ENCODE results near the gene ADGRB2. TPM values are rescaled to one million over a fixed set of nuclear protein-coding genes. Genes with fewer than 3 reads are reported as not detected.

The ADGRB2 gene
- total and polyA plus RNA-seq, 8 donors: 0.61 to 4.9 (median 1.9) TPM; not detected in 1

DNA sequence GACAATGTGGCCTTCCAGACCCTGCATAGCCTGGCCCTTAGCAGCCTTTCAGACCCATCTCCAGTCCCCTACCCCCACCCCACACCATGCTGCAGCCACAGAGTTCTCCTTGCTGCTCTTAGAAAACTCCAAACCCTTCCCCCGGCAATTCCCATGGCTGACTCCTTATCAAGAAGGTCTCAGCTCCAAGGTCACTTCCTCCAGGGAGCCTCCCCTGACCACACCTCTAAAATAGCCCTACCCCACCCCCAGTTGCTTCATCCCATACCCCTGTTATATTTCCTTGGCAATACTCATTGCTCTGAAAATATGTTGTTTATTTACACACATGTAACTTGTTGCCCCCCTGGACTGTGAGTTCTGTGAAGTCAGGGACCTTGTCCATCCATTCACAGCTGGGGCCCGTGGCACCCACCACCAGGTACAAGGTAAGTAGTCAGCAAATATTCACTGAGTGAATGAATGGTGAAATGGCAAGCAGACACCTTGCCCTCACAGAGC is 4.3 kb upstream of the ADGRB2 start:
- WGBS, 5 donors: 36 to 70% (median 50%) methylated on average over 2 of the region's 2 CpGs
- intact Hi-C loops (cut with DNase I; ENCODE audit: low total_unique reads): no loop called here
- Histone ChIP-seq H3K27ac (no peak overlapping the region), H3K27me3 (peaks cover 8 to 64% (median 25%) of the 10 kb centered on the region in 3 donors), H3K36me3 (no peaks in the 10 kb centered on the region), H3K4me1 (peaks cover 20 to 46% (median 32%) of the 10 kb centered on the region in 4 donors), H3K4me3 (no peak overlapping the region), H3K9me3 (no peaks in the 10 kb centered on the region)
- no peak for TF ChIP-seq POLR2AphosphoS5 (IDR thresholded peaks at IDR 0.05)
- TF ChIP-seq, protein P1, sequence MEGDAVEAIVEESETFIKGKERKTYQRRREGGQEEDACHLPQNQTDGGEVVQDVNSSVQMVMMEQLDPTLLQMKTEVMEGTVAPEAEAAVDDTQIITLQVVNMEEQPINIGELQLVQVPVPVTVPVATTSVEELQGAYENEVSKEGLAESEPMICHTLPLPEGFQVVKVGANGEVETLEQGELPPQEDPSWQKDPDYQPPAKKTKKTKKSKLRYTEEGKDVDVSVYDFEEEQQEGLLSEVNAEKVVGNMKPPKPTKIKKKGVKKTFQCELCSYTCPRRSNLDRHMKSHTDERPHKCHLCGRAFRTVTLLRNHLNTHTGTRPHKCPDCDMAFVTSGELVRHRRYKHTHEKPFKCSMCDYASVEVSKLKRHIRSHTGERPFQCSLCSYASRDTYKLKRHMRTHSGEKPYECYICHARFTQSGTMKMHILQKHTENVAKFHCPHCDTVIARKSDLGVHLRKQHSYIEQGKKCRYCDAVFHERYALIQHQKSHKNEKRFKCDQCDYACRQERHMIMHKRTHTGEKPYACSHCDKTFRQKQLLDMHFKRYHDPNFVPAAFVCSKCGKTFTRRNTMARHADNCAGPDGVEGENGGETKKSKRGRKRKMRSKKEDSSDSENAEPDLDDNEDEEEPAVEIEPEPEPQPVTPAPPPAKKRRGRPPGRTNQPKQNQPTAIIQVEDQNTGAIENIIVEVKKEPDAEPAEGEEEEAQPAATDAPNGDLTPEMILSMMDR (IDR thresholded peaks at IDR 0.05): no peak
- TF ChIP-seq EP300 (IDR thresholded peaks at IDR 0.05): no peak
- no peak for TF ChIP-seq POLR2A (IDR thresholded peaks at IDR 0.05)
- no peak for DNase-seq

DNA sequence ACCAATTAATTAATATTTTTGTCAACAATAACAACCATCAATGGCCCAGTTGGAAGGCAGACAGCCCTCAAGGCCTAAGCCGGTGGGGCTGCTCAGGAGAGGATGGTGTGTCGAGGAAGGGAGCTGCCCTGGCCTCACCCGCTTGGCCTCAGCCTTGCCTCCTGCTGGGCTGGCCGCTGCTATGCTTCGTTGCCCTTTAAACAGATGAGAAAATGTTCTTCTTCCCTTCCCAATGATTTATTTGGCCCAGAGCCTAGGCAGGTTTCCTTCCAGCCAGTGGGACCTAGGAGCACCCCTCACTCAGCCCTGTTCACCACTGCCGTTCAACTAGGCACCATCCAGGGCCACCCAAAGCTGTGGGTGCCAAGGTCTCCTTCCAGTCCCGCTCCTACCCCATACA is 3.1 kb upstream of the ADGRB2 start:
- WGBS, 5 donors: 84 to 88% (median 86%) methylated on average over 7 of the region's 7 CpGs
- no peak for DNase-seq
- Histone ChIP-seq H3K9me3 (no peaks in the 10 kb centered on the region), H3K27me3 (peaks cover 0 to 64% (median 25%) of the 10 kb centered on the region in 3 donors), H3K36me3 (no peaks in the 10 kb centered on the region), H3K27ac (no peak overlapping the region), H3K4me1 (peaks cover 25 to 48% (median 34%) of the 10 kb centered on the region in 4 donors), H3K4me3 (no peak overlapping the region)
- TF ChIP-seq POLR2AphosphoS5 (IDR thresholded peaks at IDR 0.05) (no peak), EP300 (IDR thresholded peaks at IDR 0.05) (no peak), POLR2A (IDR thresholded peaks at IDR 0.05) (no peak)
- TF ChIP-seq, protein P1 (IDR thresholded peaks at IDR 0.05): no peak
- intact Hi-C loops (cut with DNase I; ENCODE audit: low total_unique reads): no loop called here

DNA sequence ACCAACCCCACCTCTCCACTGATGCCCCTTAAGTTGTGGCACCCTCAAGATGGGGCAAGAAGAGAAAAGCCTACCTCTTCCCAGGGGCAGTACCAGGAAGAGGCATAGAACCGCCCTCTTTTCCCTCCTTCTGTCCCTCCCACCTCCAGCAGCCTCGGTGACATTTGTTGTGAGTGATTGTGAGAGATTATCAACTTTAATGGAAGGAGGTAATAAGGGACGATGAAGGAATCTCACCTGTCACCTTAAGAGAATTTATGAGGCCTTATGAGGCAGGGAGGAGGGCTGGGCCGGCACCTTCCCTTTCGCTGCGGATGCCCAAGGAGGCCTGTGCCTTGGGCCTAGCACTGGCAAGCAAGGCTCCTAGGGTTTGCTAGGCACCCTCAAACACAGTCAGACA is 1.4 kb upstream of the ADGRB2 start:
- no peak for TF ChIP-seq POLR2AphosphoS5 (IDR thresholded peaks at IDR 0.05)
- no peak for TF ChIP-seq EP300 (IDR thresholded peaks at IDR 0.05)
- TF ChIP-seq, protein P1 (IDR thresholded peaks at IDR 0.05): no peak
- no peak for TF ChIP-seq POLR2A (IDR thresholded peaks at IDR 0.05)
- 73 to 80% (median 78%) methylated on average over 6 of the region's 6 CpGs for WGBS, 5 donors
- H3K4me3 ChIP-seq: no peak overlapping the region
- no peak overlapping the region for H3K27ac ChIP-seq
- H3K4me1 ChIP-seq: peaks cover 31 to 58% (median 43%) of the 10 kb centered on the region in 4 donors
- no peaks in the 10 kb centered on the region for H3K36me3 ChIP-seq
- intact Hi-C loops (cut with DNase I; ENCODE audit: low total_unique reads): no loop called here
- H3K27me3 ChIP-seq: peaks cover 0 to 64% (median 28%) of the 10 kb centered on the region in 3 donors
- no peak for DNase-seq
- H3K9me3 ChIP-seq: no peaks in the 10 kb centered on the region

DNA sequence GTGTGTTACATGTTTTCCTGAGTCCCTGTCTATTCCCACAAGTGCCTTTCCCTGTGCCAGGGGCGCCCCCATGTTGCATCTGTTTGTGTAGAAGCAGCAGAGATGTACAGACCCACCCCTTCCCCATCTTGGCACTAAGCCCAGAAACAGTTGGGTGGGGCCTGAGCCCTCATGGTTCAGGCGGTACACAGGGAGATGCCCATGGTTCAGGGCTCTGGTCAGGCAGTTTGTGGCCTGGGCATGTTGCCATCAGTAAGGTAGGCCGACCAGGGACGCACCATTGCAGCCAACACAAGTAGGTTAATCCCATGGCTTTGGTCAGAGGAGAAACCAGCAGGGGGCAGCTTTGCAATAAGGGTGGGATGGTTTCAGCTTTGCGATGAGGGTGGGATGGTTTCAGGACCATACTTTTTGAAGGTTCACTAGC is 914 bp upstream of the ADGRB2 start:
- WGBS, 5 donors: 41 to 56% (median 47%) methylated on average over 5 of the region's 5 CpGs
- H3K9me3 ChIP-seq: no peaks in the 10 kb centered on the region
- no peaks in the 10 kb centered on the region for H3K36me3 ChIP-seq
- intact Hi-C loops (cut with DNase I; ENCODE audit: low total_unique reads): no loop called here
- no peak for TF ChIP-seq POLR2A (IDR thresholded peaks at IDR 0.05)
- TF ChIP-seq, protein P1 (IDR thresholded peaks at IDR 0.05): peak in 1 of 7 experiments; percentile 3
- TF ChIP-seq POLR2AphosphoS5 (IDR thresholded peaks at IDR 0.05): no peak
- no peak for TF ChIP-seq EP300 (IDR thresholded peaks at IDR 0.05)
- H3K27me3 ChIP-seq: peaks cover 0 to 64% (median 32%) of the 10 kb centered on the region in 3 donors
- H3K4me3 ChIP-seq: no peak overlapping the region
- H3K4me1 ChIP-seq: peaks cover 33 to 62% (median 46%) of the 10 kb centered on the region in 4 donors
- H3K27ac ChIP-seq: no peak overlapping the region
- peak in 1 of 2 donors; percentile 61 for DNase-seq
